OCI-LY7 (cell line): Measurements from ENCODE around the gene WDR70. TPM values are rescaled to one million over a fixed set of nuclear protein-coding genes. Genes with fewer than 3 reads are reported as not detected.
"Not testable (repeated sequence)": the region's sequence is repeated elsewhere in the genome, so short reads cannot be mapped to it uniquely, and the experiment has no call there.

Experiments
- BruUV-seq: library from RNA; stranded (reverse); fragments of 400-500 nt; replicated peaks from 2 replicates; lab custom pipeline; 2021; lab: Mats Ljungman, UMichigan
- CTCF ChIA-PET: fragments of 300-600 bp; sonication (Branson Sonifier 250); formaldehyde crosslinking; loops from one replicate; lab custom pipeline; 2022; ENCODE audit warnings: antibody characterized with exemption; ENCODE audit not compliant: unreplicated experiment; lab: Charles Lee
- POLR2A ChIA-PET: fragments of 300-600 bp; sonication (Branson Sonifier 250); formaldehyde crosslinking; loops from one replicate; lab custom pipeline; 2022; ENCODE audit warnings: antibody characterized with exemption; lab: Charles Lee
- DNase-seq: peaks from one replicate; pipeline ENCODE4 v3.0.0-alpha.2; 2015; ENCODE audit warnings: low spot score
- H2AFZ ChIP-seq: fragments of 200-600 bp; sonication (generic), shearing (Covaris generic); 2 replicates; pipeline ENCODE4 v1.6.1; 2014; ENCODE audit warnings: mild to moderate bottlenecking, antibody characterized with exemption, low read length, moderate library complexity
- H3K27ac ChIP-seq: fragments of 200-600 bp; sonication (generic); 2 replicates; pipeline ENCODE4 v1.5.1; 2014; ENCODE audit warnings: mixed run types, low read depth, mild to moderate bottlenecking, moderate library complexity, low read length, inconsistent platforms; ENCODE audit not compliant: poor library complexity, severe bottlenecking
- H3K36me3 ChIP-seq: fragments of 200-600 bp; sonication (generic); 2 replicates; pipeline ENCODE4 v1.6.1; 2014; ENCODE audit warnings: mild to moderate bottlenecking, antibody characterized with exemption, low read length, moderate library complexity, mixed read lengths; ENCODE audit not compliant: insufficient read depth
- H3K4me1 ChIP-seq: fragments of 200-600 bp; sonication (generic); 2 replicates; pipeline ENCODE4 v1.5.1; 2014; ENCODE audit warnings: mild to moderate bottlenecking, low read length; ENCODE audit not compliant: insufficient read depth, poor library complexity, severe bottlenecking
- H3K4me2 ChIP-seq: fragments of 200-600 bp; sonication (generic); 2 replicates; pipeline ENCODE4 v1.6.1; 2014; ENCODE audit warnings: mild to moderate bottlenecking, low read length
- H3K4me3 ChIP-seq: fragments of 200-600 bp; sonication (generic); 2 replicates; pipeline ENCODE4 v1.5.1; 2014; ENCODE audit warnings: mild to moderate bottlenecking, low read depth, low read length; ENCODE audit not compliant: poor library complexity, severe bottlenecking
- H3K79me2 ChIP-seq: fragments of 200-600 bp; sonication (generic); 2 replicates; pipeline ENCODE4 v1.6.1; 2016; ENCODE audit warnings: low read depth, mild to moderate bottlenecking, low read length, moderate library complexity, mixed read lengths; ENCODE audit not compliant: insufficient read depth
- H3K9me2 ChIP-seq: fragments of 200-600 bp; sonication (generic); 2 replicates; pipeline ENCODE4 v1.6.1; 2016; ENCODE audit warnings: mild to moderate bottlenecking, low read length, mixed read lengths; ENCODE audit not compliant: insufficient read depth
- H3K9me3 ChIP-seq: fragments of 200-600 bp; sonication (generic); 2 replicates; pipeline ENCODE4 v1.6.1; 2014; ENCODE audit warnings: mild to moderate bottlenecking, mixed run types, low read length, mixed read lengths
- H4K20me1 ChIP-seq: fragments of 200-600 bp; sonication (generic); 2 replicates; pipeline ENCODE4 v1.6.1; 2014; ENCODE audit warnings: mild to moderate bottlenecking, antibody characterized with exemption, low read length, moderate library complexity, mixed read lengths; ENCODE audit not compliant: insufficient read depth
- EZH2phosphoT487 ChIP-seq: fragments of 200-600 bp; sonication (generic); IDR thresholded peaks from 2 replicates; pipeline ENCODE4 v1.6.1; 2018; ENCODE audit warnings: low read depth, borderline replicate concordance, mild to moderate bottlenecking, mixed run types, antibody characterized with exemption, low read length, moderate library complexity, mixed read lengths
- intact Hi-C: fragments of 100-400 bp; cut with micrococcal nuclease; formaldehyde crosslinking; loops from one replicate; pipeline ENCODE4 v1.10.0; 2022; ENCODE audit not compliant: unreplicated experiment
- total RNA-seq, 2 experiments: library from RNA; depleted of rRNA in 1 of 2; stranded (reverse); fragments of >200 nt in 1 of 2; shearing (Covaris generic) in 1 of 2; gene quantifications; 2 replicates each; pipeline ENCODE4 v1.2.3, GENCODE V29; 2014 to 2022
- TF ChIP-seq, protein P1 (sequence below): fragments of 200-600 bp; sonication (generic); conservative IDR thresholded peaks from 2 replicates; pipeline ENCODE4 v1.5.1; 2014; ENCODE audit warnings: mild to moderate bottlenecking, antibody characterized with exemption, low read length, moderate library complexity, mixed read lengths

The WDR70 gene
- total RNA-seq, 2 experiments from 2014 or later: 26.2 to 35.4 TPM

DNA sequence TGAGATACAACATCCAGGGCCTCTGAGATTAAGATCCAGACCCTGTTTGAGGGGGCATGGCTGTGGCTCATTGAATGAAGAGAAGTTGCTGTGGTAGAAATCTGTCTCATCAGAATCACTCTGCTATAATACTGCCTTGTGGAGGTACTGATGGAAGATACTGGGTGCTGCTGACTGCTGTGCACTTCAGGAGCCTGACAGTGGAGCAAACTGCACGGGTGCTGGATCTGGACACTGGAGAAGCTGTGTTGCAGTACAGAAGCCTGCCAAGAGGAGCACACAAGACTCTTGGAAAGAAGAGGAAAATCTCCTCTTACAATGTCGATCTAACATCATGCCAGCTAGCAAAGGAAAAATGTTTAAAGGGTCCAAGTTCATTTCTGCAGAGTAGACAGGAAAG is 85.5 kb downstream of the WDR70 start:
- H3K9me3 ChIP-seq, H3K36me3 ChIP-seq, H4K20me1 ChIP-seq, DNase-seq, H3K4me1 ChIP-seq, H3K79me2 ChIP-seq, H3K4me2 ChIP-seq, BruUV-seq, H3K4me3 ChIP-seq, intact Hi-C loops, H3K27ac ChIP-seq, POLR2A ChIA-PET, H2AFZ ChIP-seq, CTCF ChIA-PET, H3K9me2 ChIP-seq: not testable (repeated sequence)

DNA sequence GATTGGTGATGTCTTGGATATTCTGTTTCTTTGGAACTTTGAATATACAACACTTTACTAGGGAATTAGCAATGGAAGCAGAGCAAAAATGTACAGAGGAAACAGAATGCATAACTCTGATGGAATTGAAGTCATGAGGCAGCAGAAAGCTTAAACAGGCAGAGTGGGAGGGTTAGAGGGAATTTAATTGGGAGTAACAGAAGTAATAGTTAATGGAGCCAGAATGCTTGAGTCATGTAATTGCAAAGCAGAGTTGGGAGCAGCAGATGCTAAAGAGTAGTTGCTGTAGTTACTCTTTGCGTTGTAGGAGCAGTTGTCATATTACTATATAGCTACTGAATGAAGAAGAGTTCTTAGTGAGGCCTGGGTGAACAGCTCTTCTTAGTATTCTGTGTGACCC is 90.3 kb downstream of the WDR70 start:
- H3K4me2 ChIP-seq, H2AFZ ChIP-seq, intact Hi-C loops, BruUV-seq, CTCF ChIA-PET, POLR2A ChIA-PET, H3K79me2 ChIP-seq, DNase-seq, H3K9me2 ChIP-seq, H4K20me1 ChIP-seq, H3K4me1 ChIP-seq, H3K36me3 ChIP-seq, H3K9me3 ChIP-seq, H3K4me3 ChIP-seq, H3K27ac ChIP-seq: not testable (repeated sequence)

DNA sequence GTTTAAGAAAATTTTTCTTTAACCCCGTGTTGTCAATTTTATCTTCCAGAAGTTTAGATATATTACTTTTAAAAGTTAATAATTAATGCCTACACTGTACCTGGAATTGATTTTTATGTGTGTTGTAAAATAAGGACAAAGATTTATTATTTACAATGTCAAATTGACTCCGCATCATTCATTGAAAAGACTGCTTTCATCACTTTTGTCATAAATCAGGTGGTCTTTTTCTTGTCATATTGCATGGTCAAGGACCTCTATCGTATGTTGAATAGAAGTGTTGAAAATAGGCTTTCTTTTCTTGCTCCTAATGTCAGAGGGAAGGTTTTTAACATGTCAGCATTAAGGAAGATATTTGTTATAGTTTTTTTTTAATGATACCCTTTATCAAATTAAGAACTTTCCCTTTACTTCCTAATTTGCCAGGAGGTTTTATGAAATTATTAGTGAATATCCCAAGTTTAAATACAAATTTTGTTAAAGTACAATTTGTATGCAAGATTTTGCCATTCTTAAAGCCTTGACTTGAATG is 92.6 kb downstream of the WDR70 start:
- Histone ChIP-seq H2AFZ (no peak overlapping the region), H4K20me1 (no peaks in the 10 kb centered on the region), H3K27ac (no peak overlapping the region), H3K9me3 (0 out of 2 replicates have a peak, but pooled peaks cover 10% of the 10 kb centered on the region), H3K79me2 (no peaks in the 10 kb centered on the region), H3K9me2 (no peaks in the 10 kb centered on the region), H3K4me2 (no peak overlapping the region), H3K4me3 (no peak overlapping the region), H3K36me3 (no peaks in the 10 kb centered on the region), H3K4me1 (no peaks in the 10 kb centered on the region)
- ChIA-PET CTCF (no interaction called here), POLR2A (no interaction called here)
- no peak for TF ChIP-seq EZH2phosphoT487
- TF ChIP-seq, protein P1, sequence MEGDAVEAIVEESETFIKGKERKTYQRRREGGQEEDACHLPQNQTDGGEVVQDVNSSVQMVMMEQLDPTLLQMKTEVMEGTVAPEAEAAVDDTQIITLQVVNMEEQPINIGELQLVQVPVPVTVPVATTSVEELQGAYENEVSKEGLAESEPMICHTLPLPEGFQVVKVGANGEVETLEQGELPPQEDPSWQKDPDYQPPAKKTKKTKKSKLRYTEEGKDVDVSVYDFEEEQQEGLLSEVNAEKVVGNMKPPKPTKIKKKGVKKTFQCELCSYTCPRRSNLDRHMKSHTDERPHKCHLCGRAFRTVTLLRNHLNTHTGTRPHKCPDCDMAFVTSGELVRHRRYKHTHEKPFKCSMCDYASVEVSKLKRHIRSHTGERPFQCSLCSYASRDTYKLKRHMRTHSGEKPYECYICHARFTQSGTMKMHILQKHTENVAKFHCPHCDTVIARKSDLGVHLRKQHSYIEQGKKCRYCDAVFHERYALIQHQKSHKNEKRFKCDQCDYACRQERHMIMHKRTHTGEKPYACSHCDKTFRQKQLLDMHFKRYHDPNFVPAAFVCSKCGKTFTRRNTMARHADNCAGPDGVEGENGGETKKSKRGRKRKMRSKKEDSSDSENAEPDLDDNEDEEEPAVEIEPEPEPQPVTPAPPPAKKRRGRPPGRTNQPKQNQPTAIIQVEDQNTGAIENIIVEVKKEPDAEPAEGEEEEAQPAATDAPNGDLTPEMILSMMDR: no peak
- no TSS peak for BruUV-seq
- intact Hi-C loops: no loop called here
- DNase-seq: no peak

DNA sequence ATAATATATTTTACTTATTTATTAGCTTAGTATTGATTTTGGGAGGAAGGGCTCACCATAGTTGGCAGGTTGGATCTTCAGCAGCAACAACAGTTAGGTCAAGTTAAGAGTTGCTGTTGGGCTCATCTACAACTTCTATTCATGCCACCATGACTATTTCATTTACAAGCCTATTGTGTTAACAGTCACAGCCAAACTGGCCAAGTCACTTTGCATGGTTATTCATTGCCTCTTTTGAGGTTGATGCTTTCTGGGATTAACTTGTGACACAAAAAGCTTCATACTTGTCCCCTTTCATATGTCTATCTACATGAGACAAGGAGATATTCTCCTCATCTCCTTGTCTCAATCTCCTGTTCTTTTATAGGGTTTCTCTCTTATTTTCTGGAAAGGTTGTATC is 98.3 kb downstream of the WDR70 start:
- no TSS peak for BruUV-seq
- no peaks in the 10 kb centered on the region for H3K79me2 ChIP-seq
- CTCF ChIA-PET: interaction anchor here (0.6 kb wide), 1 partner anchor 22 kb away, joined by 3 read pairs; no protein-coding TSS in a partner anchor
- POLR2A ChIA-PET: interaction anchor here (0.6 to 1.3 kb wide), 2 partner anchors 33 to 739 kb away, joined by 3 to 6 read pairs; no protein-coding TSS in a partner anchor
- H3K9me2 ChIP-seq: no peaks in the 10 kb centered on the region
- no peak overlapping the region for H3K4me2 ChIP-seq
- no peak overlapping the region for H3K27ac ChIP-seq
- H3K36me3 ChIP-seq: peaks cover 25% of the 10 kb centered on the region
- TF ChIP-seq EZH2phosphoT487: no peak
- TF ChIP-seq, protein P1: no peak
- no peak for DNase-seq
- H3K4me1 ChIP-seq: no peaks in the 10 kb centered on the region
- H4K20me1 ChIP-seq: no peaks in the 10 kb centered on the region
- no peaks in the 10 kb centered on the region for H3K9me3 ChIP-seq
- no peak overlapping the region for H3K4me3 ChIP-seq
- intact Hi-C loops: no loop called here
- no peak overlapping the region for H2AFZ ChIP-seq
